NCI-H1092 (cell line): ENCODE data around the gene CPAMD8.

ENCODE experiments used
- DNase-seq: peaks from one replicate; lab custom pipeline; 2025; lab: John Stamatoyannopoulos, UW

Gene CPAMD8

GRCh38 chr19:16873594-16873993 is 153.0 kb downstream of the CPAMD8 start:
- no peak for DNase-seq

GRCh38 chr19:16872728-16873127 is 153.9 kb downstream of the CPAMD8 start:
- DNase-seq: no peak

GRCh38 chr19:16871871-16872270 is 154.7 kb downstream of the CPAMD8 start:
- no peak for DNase-seq

- DNase-seq: no peak
Measured at GRCh38 chr19:16869331-16869972, 157.2 kb downstream of the CPAMD8 start.

- DNase-seq: no peak
Measured at GRCh38 chr19:16868423-16869130, 158.0 kb downstream of the CPAMD8 start.

- DNase-seq: no peak
Measured at GRCh38 chr19:16867211-16867610, 159.4 kb downstream of the CPAMD8 start.

- DNase-seq: no peak
Measured at GRCh38 chr19:16862826-16863415, 163.7 kb downstream of the CPAMD8 start.

GRCh38 chr19:16861834-16862233 is 164.8 kb downstream of the CPAMD8 start:
- DNase-seq: no peak

- no peak for DNase-seq
Measured at GRCh38 chr19:16861011-16861410, 165.6 kb downstream of the CPAMD8 start.

- DNase-seq: no peak
Measured at GRCh38 chr19:16860118-16860517, 166.5 kb downstream of the CPAMD8 start.

GRCh38 chr19:16859626-16860025 is 167.0 kb downstream of the CPAMD8 start:
- DNase-seq: no peak

GRCh38 chr19:16856091-16856490 is 170.5 kb downstream of the CPAMD8 start:
- no peak for DNase-seq

- no peak for DNase-seq
Measured at GRCh38 chr19:16853066-16853465, 173.5 kb downstream of the CPAMD8 start.

- DNase-seq: no peak
Measured at GRCh38 chr19:16851031-16851712, 175.4 kb downstream of the CPAMD8 start.

- no peak for DNase-seq
Measured at GRCh38 chr19:16850133-16850532, 176.5 kb downstream of the CPAMD8 start.

- no peak for DNase-seq
Measured at GRCh38 chr19:16849168-16849567, 177.4 kb downstream of the CPAMD8 start.

GRCh38 chr19:16847430-16847829 is 179.2 kb downstream of the CPAMD8 start:
- DNase-seq: no peak

- no peak for DNase-seq
Measured at GRCh38 chr19:16846901-16847300, 179.7 kb downstream of the CPAMD8 start.
